HG03159 (cell line): ENCODE results near the gene GPATCH2L.

Source experiments
- ATAC-seq: cut with Tn5 transposase; IDR thresholded peaks from one replicate; pipeline ENCODE4 v1.9.1; 2021; ENCODE audit warnings: mild to moderate bottlenecking, moderate library complexity; ENCODE audit not compliant: unreplicated experiment

The GPATCH2L gene

GRCh38 chr14:76135722-76136121 lies 16.0 kb upstream of the GPATCH2L start:
- no peak for ATAC-seq

- ATAC-seq = no peak
These were observed 15.1 kb upstream of the GPATCH2L start for GRCh38 chr14:76136476-76137110.

DNA sequence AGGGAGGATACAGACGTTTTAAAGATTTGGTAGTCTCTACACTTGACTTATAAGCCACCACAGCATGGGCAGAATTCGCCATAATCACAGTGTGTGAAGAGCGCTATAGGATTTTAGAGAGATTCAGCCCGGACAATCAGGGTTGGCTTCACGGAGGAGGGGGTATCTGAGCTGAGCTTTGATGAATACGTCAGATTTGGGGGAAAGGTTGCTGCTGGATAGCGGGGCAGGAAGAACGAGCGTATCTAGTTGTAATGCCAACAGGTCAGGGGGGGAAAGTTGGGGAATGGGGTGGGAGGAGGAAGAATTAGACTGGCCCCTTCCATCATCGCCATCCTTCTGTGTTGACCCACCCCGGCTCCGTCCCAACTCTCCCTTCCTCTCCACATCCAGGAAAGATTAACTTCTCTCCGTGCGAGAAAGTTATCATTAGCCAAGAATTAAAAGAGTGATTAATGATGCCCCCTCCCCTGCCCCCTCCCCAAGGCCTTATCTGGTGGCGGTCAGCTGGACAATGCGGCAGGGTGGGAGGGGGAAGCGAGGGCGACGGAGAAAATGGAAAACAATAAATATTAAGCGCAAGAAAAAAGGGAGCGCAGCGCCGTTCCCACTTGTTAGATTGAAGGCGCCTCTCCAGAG lies 13.5 kb upstream of the GPATCH2L start:
- ATAC-seq = no peak

DNA sequence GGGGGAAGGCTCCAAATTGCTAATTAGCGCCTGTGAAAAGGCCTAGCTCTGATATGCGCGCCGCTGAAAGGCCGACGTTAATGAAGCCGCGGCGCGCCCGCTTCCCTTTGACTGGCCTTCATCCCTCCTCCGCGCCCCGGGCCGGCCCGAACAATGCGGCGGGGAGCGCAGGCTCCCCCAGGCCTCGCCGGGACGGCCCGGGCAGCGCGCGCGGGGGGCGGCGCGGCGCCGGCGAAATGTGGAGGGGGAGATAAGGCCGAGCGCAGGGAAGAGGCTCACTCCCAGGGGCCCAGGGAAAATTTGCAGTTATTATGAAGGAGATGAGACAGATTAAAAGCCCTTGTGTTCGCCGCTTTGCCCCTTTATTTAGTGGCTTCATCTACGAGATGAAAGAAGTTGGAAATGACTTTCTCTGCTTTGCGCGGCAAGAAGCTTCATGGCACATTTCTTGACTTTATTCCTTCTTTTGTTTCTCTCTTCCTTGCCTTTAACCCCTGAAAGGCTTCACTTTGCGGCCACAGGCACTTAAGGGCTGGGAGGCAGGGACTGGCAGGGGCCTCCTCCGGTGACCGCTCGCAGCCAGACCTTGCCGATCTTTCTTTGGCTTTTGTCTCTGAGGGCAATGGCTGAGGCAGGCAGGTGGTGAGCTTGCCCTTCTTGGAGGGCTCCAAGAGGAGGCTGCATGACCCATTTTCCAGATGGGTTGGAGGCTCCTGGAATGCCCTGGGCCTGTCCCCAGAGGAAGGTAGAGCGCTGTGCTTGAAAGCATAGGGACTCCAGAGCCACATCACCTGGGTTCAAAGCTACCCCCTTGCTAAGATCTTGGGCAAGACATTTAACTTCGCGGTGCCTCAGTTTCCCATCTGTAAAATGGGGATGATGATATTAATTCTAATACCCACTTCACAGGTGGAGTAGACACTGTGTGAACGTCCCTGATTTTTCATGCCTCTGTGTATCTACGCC lies 12.7 kb upstream of the GPATCH2L start:
- no peak for ATAC-seq

- ATAC-seq = no peak
These were observed 8.1 kb upstream of the GPATCH2L start for GRCh38 chr14:76143642-76144041.

DNA sequence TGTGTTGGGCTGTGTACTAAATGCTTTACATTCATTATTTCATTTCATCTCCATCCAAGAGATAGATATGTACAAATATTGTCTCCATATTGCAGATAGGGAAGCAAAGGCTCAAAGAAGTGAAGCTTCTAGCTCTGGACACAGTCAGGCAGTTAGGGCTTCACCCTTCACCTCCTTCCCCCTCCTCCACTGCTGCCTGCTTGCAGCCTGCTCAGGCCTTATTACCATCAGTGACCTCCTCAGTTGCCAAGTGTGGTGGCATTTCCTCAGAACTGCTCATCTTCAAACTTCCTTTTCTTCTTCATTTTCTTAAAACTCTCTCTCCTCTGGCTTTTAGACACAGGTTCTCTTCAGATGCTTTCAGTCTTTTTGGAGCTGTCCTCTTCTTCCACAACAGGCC lies 4.7 kb upstream of the GPATCH2L start:
- ATAC-seq = no peak

DNA sequence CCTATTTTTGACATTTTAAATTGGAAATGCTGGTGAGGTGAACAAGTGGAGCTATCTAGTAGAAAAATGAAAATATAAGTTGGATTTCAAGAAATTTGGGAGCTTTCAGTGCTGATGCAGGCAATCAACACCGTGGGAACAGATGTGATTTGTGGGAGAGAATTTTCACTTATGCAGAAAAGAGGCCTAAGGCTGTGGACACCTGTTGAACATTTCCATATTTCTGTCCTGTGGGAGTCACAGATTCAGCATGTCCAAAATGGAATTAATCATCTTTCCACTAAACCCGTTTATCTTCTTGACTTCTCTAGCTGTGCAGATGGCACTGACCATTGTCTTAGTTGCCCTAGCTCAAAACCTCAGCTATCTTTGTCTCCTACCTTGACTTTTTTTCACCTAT lies 2.5 kb upstream of the GPATCH2L start:
- no peak for ATAC-seq

GRCh38 chr14:76152333-76152681 lies 585 bp downstream of the GPATCH2L start:
- ATAC-seq = peak; percentile 75

GRCh38 chr14:76153919-76154318 lies 2.2 kb downstream of the GPATCH2L start:
- no peak for ATAC-seq

- ATAC-seq = no peak
These were observed 2.9 kb downstream of the GPATCH2L start for GRCh38 chr14:76154539-76155126.

DNA sequence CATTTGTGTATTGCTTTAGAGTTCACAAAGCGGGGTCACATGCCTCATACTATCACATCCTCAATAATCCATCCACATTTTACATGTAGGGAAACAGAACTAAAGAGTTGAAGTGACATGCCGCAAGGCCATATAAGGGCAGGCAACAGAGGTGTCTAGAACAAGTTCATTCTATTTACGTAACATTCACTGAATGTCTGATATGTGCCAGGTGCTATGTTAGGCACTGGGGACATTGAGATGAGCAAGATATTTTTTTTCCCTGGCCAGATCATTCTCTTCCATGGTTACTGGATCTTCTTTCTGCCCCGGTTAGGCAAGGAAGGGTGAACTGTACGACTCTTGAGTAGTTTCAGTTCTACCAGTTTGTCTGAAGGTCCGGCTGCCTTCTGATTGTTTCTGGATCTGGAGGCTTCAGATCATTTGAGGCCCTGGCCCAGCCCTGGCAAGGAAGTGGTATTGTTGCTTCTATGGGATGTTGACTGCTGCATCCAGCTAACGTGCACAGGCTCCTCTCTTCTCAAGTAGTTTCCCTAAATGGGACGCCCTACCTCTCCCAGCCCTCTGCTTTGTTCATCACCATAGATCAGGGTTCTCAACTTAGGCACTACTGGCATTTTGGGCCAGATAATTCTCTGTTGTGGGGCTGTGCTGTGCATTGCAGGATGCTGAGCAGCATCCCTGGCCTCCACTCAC lies 12.1 kb downstream of the GPATCH2L start:
- ATAC-seq = no peak

DNA sequence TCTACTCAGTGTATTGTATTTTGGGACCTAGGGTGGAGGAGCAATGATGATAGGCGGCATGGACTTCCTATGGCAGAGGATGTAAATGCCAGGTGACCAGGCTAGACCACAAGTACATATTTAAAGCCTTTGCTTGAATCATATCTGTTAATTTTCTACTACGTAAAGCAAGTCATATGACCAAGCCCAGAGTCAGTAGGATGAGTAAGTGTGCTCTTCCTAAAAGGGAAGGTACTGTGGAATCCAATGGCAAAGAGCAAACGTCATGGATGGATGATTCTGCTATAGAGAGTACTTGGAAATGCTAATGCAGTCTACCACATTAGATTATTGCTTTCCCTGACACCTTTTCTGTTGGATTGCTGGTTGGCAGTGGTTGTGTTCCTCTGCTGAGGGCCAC lies 16.8 kb downstream of the GPATCH2L start:
- no peak for ATAC-seq

- no peak for ATAC-seq
These were observed 18.1 kb downstream of the GPATCH2L start for GRCh38 chr14:76169776-76170175.

DNA sequence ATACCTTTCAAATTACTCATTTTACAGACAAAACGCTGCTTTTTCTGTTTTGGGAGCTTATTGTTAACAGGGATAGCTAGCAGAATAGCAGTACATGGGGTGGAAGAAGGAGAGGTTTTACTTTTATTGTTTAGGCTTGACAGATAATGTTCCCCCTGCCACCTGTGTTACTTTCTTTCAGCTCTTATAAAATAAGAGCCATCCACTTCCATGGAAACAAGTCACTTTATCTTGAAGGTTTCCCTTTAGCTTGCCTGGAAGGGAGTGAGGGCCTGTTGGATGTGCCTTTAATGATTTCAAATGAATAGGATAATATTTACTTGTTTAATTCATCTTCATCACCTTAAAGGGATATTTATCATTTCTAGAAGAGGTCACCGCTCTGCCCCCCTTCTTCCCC lies 23.3 kb downstream of the GPATCH2L start:
- ATAC-seq = no peak

DNA sequence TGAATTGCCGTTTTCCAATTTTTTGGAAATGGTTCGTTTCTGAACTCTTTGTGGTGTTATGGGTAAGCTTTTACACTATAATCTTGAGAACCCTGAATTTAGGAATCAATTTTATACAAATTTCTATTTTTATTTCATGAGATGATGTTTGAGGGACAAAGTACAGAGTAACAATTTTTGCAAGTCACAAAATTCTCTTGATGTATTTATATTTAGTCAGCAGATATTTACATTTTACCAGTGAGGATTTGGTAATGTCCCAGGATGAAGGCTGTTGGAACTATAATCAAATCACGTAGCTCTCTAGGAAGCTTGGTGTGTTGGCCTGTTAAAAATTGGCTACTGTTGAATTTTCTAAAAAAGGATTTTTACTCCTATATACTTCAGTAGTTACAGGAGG lies 24.2 kb downstream of the GPATCH2L start:
- ATAC-seq = no peak

- ATAC-seq = no peak
These were observed 29.8 kb downstream of the GPATCH2L start for GRCh38 chr14:76181546-76181945.

- no peak for ATAC-seq
These were observed 34.7 kb downstream of the GPATCH2L start for GRCh38 chr14:76186308-76187027.

GRCh38 chr14:76191297-76191696 lies 39.6 kb downstream of the GPATCH2L start:
- ATAC-seq = no peak

GRCh38 chr14:76193696-76194095 lies 42.0 kb downstream of the GPATCH2L start:
- no peak for ATAC-seq

GRCh38 chr14:76194327-76194726 lies 42.6 kb downstream of the GPATCH2L start:
- peak; percentile 60 for ATAC-seq
